Measurements from ENCODE around the gene VANGL1.

VANGL1 gene

DNA sequence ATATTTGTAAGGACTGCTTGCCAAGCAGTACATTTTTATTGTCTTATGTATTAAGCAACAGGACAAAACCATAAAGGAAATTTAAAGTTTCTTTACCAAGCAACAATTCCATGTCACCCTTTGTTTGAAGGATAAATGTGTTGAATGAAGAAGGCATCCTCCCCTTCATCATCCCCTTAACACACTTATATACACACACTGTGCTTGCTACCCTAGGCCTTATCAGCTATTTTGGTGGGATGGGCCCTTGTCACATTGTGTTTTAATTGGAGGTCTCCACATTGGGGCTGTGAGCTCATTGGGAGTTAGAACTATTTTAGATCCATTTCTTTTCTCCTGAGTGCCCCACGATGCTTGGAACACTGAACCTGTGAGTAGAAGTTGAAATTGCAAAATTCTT, 1.9 kb downstream of the VANGL1 start:
- DNase-seq (ENCODE audit: low read depth in 2 of 2), result no peak

DNA sequence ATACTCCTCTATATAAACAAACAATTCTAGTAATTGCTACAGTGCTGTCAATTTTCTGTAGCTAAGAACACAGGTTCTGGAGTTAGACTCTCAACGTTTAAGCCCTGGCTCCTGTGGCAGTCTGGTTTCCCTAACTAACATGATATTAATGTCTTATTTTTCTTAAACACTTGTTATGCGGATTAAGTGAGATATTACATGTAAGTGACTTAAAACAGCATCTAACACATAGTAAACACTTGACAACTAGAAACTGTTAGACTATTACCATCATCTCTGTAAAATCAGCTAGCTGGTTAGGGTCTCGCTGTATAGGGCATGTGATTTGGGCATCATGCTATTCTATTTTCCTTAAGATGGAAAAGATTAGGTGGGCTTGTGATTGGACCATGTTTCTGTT, 2.3 kb downstream of the VANGL1 start:
- DNase-seq (ENCODE audit: low read depth in 2 of 2), result no peak

DNA sequence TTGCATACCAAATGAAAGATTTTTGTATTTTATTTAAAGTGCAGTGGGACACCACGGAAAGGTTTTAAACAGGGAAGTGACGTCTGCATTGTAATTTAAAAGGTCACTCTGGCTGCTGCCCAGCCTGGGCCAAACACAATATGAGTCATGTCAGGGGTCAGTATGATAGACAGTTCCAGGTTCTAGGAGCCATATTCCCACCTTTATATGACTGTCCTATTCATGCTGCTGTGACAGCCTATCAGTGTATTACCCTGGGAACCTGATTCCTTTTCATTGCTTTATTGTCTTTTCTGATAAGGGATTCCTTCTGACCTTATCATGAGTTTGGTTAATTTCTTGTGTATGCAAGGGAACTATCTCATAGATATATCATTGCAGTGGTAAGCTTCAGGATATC, 5.3 kb downstream of the VANGL1 start:
- no peak for DNase-seq (ENCODE audit: low read depth in 2 of 2)

DNA sequence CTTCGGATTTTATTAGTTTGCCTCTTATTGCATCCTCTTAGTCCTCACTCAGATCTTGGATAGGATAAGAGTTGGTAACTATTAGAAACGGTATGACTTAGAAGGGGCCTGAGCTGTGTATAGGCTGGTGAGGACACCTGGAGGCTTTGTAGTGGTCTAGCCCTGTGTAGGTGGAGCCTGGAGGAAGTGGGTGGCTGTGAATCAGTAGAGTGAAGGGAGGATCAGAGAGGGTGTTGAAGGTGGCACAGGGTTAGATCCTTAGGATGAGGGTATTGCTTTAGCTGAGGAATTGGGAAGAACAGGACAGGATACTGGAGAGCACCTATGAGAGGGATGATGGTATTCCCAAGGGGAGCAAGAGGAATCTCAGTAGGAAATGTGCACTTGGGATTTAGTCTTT, 5.7 kb downstream of the VANGL1 start:
- no peak for DNase-seq (ENCODE audit: low read depth in 2 of 2)

DNA sequence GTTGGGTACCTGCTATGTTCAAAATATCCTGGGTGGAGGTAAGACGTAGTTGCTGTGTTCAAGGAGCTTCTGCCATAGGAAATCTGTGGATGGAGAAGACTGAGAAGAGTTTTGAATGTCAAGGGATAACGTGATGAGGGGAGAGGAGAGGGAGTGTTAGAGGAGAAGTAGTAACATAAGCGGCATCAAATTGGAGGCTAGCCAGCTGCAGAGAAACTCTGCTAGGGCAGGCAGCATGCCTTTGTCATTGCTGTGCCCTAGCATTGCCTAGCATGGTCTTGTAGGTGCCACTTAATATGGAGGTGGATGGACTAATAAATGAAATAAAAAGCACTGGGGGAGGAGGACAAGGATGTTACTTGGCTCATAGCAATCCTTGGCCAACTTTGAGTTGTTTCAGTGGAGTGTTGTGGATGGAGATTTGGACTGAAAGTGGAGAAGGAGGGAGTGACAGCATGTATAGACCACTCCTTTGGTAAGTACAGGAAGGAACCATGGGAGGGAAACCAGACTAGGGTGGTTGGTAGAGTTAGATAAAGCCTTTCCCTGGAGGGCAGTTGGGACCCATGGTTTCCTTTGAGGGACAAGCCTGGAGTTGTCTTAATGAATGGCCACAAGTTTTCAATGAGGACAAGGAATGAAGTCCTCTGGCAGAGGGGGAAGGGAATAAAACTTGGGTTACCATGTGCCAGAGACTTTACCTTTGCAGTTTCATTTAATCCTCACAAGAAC, 6.3 kb downstream of the VANGL1 start:
- no peak for DNase-seq (ENCODE audit: low read depth in 2 of 2)

DNA sequence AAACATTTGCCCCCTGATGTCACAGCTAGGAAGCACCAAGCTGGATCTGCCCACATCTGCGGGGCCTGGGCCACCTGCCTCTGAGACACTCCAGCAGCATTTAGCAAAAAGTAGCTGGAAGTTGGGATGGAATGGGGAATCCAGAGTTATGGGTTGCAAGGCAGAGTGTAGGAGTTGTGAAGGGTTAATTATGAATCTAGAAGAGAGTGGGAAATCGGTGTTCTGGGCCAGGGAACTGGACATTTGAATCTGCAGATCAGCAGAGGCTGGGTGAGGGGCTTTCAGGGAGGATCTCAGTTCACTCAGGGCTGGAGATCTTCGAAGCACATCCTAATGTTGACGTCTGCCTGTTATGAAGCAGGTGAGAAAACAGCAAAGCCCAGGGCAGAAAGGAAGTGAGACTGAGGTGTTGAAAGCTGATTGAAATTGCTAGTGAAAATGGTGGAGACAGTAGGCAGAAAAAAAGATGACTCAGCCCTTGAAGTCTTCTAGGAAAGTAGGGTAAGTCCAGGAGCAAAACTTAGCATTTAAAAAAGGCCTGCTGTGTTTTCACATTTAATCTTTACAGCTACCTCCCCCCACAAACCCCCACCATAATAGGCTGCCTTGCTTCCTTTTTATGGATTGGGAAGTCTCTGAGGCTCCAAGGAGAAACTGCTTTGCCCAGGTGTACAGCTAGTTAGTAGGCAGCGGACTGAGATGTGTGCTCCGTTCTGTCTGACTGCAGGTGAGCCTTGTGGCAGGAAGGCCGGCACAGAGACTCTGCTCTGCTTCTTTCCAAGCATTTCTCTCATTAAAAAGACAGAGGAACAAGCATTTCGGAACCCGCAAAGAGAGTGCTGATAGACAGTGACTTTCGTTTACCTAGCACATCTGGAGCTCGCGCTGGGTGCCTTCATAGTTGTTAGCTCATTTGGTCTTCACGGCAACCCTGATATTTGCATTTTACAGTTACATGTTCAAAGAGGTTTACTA, 7.2 kb downstream of the VANGL1 start:
- DNase-seq (ENCODE audit: low read depth in 2 of 2), result peak in 1 of 2 donors; percentile 20

DNA sequence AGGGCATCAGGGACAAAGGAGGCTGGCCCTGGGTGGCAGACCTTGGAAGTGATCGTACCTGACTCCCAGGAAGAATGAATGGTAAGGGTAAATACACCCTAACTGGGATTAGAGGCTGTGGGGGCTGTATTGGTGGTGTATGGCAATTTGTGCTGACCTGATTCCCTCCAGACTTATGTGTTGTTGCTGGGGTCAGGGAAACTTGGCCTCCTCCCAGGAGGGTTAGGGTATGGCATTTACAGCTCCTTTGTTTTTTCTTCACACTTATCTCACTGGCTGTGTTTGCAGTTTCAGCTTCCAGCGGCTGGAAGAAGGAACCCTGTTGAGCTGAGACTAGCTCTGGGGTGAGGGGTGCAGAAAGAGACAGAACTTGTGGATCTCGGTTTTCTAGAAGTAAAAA, 8.2 kb downstream of the VANGL1 start:
- no peak for DNase-seq (ENCODE audit: low read depth in 2 of 2)

DNA sequence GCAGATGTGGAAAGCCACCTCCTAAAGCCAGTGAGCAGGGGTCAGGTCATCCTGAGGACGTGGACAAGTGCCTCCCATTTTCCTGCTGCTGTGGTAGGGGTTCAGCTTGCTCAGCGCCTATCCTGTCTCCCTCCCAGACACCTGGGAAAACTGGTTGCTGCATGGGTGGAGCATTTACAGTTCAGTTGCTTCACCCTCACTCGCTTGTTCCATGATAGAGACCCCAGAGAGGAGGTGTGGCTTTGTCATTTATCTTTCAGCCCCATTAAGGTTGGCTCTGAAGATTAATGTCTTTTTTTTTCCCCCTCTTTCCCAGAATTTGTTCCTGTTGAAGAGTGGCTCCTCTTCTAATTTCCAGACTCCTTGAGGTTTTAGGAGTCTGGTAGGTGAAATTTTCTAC, 9.2 kb downstream of the VANGL1 start:
- no peak for DNase-seq (ENCODE audit: low read depth in 2 of 2)

DNA sequence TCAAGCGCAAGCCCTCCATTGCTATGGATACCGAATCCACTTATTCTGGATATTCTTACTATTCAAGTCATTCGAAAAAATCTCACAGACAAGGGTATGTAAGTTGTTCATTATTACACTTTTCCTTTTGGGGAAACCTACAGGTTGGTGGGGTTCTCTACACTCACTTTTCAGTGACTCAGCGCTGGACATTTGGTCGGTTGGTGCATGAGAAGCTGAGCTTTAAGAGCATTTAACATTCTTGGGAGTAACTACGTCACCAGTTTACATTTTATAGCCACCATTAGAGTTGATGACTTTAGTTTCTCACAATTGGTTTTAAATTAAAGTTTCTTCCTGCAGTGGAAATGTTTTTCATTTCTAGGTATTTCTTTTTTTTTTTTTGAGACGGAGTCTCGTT, 9.6 kb downstream of the VANGL1 start:
- DNase-seq (ENCODE audit: low read depth in 2 of 2), result no peak

DNA sequence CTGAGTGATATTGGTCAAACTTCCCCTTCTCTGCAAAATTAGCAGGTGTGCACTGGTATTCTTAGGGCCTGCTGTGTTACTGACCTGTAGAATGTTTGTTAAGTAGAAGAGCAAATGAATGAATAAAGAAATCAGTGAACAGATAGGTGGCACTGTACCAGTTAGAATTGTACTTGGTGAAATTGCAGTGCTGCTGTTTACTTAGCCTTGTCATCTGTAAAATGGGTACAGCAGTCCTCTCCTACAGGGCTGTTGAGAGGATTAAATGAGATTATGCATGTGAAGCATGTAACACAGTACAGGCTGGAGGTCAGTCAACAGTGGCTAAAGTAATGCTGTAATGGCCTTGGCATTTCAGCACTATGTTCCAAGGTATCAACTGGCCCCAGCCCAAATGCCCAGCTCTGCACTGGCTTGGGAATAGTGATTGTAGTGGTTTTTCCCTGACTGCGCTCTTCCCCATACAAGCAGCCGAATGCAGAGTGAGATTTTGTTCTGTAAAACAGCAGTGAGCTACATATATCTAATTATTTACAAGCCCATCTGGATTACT, 10.5 kb downstream of the VANGL1 start:
- no peak for DNase-seq (ENCODE audit: low read depth in 2 of 2)

DNA sequence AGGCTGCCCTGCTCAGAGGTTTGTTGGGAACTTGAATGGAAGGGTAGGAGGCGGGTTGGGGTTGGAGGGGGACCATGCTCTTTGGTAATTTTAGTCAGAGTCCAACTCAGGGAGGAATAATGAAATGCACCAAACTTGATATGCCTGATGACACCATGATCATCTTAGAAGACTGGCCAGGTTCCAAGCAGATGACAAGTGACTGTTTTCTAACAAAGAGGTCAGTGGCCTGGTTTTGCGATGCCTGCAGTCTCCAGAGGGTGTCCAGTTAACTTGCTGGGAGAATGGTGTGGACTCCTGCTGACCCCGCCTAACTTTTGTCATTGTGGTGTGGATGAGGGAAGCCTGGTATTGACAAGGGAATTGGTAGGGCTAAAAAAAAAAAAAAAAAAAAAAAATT, 12.4 kb downstream of the VANGL1 start:
- DNase-seq (ENCODE audit: low read depth in 2 of 2), result no peak

DNA sequence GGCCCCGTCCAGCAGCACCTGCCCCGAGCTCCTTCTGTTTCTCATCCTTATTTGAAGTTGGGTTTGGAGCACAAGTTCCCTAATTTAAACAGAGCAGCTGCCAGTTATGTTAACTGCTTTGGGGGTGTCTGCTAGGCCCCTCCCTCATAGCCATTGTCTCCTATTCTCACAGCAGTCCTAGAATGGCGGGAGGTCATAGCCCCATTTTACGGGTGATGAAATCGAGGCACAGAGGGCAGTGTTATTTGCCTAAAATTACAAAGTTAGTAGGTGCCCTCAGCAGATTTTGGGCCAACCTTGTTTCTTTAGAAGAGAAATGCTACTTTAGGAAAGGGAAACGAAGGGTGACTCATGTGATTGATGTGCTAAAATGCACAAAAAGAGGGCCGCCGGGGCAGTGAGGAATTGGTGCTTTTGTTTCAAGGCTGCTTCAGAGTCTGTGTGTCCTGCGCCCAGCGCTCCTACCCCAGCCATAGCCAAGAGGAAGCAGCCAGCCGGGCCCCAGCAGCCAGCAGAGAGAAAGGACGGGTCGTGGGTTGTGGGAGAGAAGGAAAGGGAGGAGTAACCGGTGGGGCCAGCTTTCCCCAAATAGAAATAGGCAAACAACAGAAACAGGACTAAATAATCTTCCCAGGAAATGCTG, 13.0 kb downstream of the VANGL1 start:
- no peak for DNase-seq (ENCODE audit: low read depth in 2 of 2)

DNA sequence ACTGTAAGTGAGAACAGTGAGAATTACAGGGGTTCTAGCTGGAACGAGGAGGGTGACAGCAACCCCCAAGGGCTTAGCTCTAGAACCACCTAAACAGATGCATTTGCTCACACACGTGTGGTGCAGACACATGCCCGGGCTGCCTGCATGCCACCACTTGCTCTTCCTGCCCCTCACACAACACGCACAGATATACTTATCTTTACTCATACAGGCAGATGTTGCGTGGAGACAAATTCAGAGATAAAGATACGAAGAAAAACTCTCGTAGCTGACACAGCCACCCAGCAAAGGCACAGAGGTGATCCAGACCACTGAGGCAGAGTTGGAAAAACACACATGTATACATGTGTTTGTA, 13.5 kb downstream of the VANGL1 start:
- DNase-seq (ENCODE audit: low read depth in 2 of 2), result no peak

DNA sequence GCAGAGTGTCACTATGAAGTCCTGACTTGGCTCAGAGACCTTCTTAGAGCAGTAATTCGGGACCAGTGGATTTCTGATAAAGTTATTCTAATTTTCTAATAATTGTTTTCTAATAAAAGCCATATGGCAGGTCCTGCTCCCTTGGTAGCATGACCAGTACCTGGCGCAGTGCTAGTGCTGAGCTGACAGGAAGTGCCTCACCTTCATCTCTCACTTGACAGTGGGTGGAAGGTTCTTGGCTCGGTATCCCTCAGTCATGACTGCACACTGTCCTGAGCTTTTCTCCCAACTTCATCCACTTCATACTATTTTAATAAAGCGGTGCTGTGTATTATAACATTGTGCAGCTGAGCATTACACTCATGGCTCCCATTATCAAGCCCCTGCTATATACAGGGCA, 14.1 kb downstream of the VANGL1 start:
- DNase-seq (ENCODE audit: low read depth in 2 of 2), result no peak

DNA sequence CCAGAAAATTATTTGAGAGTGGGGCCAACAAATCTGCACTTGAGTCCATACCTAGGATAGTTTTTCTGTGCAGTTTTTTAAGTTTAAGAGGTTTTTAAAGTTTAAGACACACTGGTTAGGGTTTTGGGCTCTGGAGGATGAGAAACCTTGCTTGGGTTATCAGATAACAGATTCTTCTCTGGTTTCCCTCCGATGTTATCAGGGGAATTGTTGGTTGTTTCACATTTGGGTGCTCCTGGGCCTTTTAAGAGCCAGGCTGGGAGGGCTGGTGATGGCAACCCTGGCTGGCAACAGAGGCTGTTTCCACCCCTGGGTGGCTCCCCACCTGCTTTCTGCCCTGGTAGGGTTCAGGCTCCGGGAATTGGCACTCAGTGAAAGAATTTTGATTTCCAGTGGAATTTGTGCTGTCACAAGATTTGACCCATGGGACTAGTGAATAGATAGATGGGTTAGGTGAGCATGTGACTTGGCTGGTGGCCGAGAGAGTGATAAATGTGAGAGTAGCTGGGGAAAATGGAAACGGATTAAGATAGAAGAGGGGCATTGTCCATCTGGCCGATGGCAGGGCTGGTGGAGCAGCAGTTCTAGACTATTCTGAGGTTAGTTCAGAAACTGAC, 14.8 kb downstream of the VANGL1 start:
- no peak for DNase-seq (ENCODE audit: low read depth in 2 of 2)

DNA sequence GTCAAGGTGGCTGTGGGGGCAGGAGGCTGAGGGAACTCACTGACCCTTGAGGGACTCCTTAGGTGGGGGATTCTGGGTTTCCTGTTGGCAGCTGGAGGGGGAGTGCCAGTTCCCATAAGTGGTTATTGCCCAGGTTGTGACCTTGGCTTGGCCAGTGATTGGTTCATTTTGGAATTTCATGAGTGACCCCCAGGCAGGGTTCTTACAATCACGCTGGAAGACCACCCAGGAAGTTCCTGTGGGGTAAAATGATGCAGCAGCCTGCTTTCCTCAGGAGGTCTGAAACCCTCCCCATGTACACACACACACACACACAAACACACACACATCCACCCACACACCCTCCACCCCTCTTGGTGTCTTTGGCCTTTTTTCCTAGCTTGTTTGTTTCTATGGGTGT, 16.9 kb downstream of the VANGL1 start:
- DNase-seq (ENCODE audit: low read depth in 2 of 2), result no peak

DNA sequence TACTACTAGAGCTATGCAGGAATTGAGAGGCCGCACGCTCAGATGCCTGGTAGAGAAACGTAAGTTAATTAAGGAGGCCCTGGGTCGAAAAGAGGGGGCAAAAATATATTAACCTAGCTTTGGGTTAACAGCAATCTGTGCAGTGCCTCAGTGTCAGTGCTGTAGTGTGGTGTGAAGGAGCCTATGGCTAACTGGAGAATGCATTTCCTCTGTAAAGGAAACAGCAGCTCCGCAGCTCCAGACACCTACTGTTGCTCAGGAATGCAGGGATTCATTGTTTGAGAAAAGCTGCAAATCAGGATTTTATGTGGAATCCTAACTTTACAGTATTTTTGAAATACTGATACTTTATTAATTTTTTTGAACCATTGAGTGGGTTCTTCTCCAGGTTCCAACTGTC, 18.4 kb downstream of the VANGL1 start:
- DNase-seq (ENCODE audit: low read depth in 2 of 2), result no peak

DNA sequence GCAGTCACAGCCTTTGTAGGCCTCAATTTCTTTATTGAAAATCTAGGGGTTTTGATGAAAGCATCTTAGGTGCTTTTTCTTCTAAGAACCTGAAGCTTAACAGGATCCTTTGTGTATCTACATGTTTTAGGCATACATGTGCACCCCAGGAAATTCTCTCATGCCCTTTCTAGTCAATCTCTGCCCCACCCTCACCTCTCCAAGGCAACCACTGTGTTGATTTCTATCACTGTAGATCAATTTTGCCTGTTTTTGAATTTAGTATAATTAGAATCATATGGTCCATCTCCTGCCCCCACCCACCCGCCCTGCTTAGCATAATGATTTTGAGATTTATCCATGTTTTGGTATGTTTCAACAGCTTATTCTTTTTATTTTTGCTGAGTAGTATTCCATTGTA, 19.4 kb downstream of the VANGL1 start:
- DNase-seq (ENCODE audit: low read depth in 2 of 2), result no peak

DNA sequence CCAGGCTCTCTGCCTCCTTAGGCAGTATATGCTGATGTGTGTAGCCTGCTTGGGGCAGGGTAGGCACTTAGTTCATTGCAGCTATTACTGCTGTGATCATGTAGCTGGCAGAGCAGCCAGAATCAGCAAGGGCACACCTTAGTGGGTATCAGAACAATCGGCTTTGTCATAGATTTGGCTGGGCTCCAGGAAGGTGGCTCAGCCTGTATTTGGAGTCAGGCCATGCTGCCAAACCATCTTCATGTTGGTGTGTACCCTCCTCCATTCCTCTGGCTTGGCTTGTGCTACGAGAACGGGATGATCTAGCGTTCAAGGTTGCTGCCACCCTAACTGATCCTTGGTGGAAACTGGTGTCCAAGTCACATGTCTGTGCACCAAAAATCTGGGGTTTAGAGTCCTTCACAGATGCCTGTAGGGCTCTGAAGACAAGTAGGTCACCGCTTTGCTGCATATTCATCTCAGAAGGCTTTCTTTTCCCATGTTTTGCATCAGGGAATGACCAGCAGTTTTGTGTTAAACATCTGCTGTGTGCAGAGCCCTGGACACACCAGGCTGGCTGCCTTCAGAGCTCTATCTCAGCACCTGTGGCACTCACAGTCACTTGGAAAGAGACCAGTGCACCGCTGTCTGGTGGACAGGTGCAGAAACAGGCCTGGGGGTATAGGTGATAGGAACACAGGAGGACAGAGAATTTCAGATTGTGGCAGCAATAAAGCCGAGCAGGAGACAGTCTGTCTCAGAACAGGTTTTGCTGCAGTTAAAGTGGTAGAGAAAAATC, 23.7 kb downstream of the VANGL1 start:
- DNase-seq (ENCODE audit: low read depth in 2 of 2), result no peak

DNA sequence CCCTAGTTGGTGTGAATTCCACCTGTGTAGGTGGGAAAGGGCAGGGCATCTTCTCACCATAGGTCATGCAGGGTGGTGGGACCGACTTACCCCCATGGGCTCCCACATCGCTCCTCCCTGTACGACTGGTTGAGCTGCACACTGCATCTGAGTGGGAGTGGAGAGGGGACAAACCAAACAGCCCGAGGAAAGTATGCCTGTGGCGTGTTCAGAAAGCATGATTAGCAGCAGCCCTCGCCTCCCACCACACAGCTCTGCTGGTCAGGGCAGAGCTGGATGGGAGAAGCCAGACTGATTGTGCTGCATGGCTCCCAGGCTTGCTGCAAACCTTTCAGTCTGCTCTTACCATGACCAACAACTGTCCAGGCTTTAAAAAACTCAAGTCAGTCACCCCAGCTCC, 24.4 kb downstream of the VANGL1 start:
- DNase-seq (ENCODE audit: low read depth in 2 of 2), result no peak

DNA sequence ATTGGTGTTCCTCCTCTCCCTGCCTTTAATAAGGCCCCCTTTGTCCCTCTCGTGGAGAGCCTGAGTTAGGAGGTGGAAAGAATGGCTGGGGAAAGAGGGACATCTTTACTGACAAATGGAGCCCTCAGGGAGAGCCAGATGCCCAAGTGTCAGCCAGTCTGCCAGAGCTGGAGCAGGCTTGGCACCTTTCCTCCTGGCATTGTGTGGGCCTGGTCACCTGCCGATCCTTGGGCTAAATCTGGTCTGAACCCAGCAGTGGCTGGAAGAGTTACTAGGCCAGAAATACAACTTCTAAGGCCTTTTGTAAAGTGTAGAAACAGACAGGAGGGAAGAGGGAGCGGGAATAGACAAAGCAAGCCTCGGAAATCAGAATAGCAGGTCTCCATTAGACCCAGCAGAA, 24.9 kb downstream of the VANGL1 start:
- DNase-seq (ENCODE audit: low read depth in 2 of 2), result no peak
